ENCODE results near the gene TVP23C. TPM values are rescaled to one million over a fixed set of nuclear protein-coding genes. Genes with fewer than 3 reads are reported as not detected.
"Not testable (repeated sequence)": the region's sequence is repeated elsewhere in the genome, so short reads cannot be mapped to it uniquely, and the experiment has no call there.

The TVP23C gene
- total RNA-seq, 1 experiment from 2014 or later: 45.5 TPM

GRCh38 chr17:15557334-15557832 lies 5.9 kb downstream of the TVP23C start:
- H3F3A ChIP-seq (ENCODE audit: insufficient read depth, low read depth); H3K36me3 ChIP-seq (ENCODE audit: low read depth); H3K4me1 ChIP-seq (replicated peaks; ENCODE audit: insufficient read depth); H3K4me3 ChIP-seq; H3K9me3 ChIP-seq (ENCODE audit: insufficient read depth, low read depth); H3K27me3 ChIP-seq (ENCODE audit: insufficient read depth, low read depth); H3K4me2 ChIP-seq; H2AFZ ChIP-seq; POLR2A ChIA-PET (ENCODE audit: unreplicated experiment); H3K27ac ChIP-seq; intact Hi-C loops (cut with micrococcal nuclease; ENCODE audit: unreplicated experiment); H4K20me1 ChIP-seq (ENCODE audit: insufficient read depth); BruUV-seq (replicated peaks); DNase-seq; H3K9me2 ChIP-seq (ENCODE audit: insufficient read depth); CTCF ChIA-PET; H3K79me2 ChIP-seq (ENCODE audit: low read depth): not testable (repeated sequence)

- H3F3A ChIP-seq (ENCODE audit: insufficient read depth, low read depth); H3K9me3 ChIP-seq (ENCODE audit: insufficient read depth, low read depth); CTCF ChIA-PET; intact Hi-C loops (cut with micrococcal nuclease; ENCODE audit: unreplicated experiment); H3K36me3 ChIP-seq (ENCODE audit: low read depth); H3K79me2 ChIP-seq (ENCODE audit: low read depth); H4K20me1 ChIP-seq (ENCODE audit: insufficient read depth); H3K9me2 ChIP-seq (ENCODE audit: insufficient read depth); H3K4me1 ChIP-seq (replicated peaks; ENCODE audit: insufficient read depth); H3K27ac ChIP-seq; H3K4me2 ChIP-seq; H3K4me3 ChIP-seq; H3K27me3 ChIP-seq (ENCODE audit: insufficient read depth, low read depth); POLR2A ChIA-PET (ENCODE audit: unreplicated experiment); DNase-seq; BruUV-seq (replicated peaks); H2AFZ ChIP-seq: not testable (repeated sequence)
Measured at GRCh38 chr17:15552932-15553331, 10.4 kb downstream of the TVP23C start.

GRCh38 chr17:15549552-15549951 lies 13.7 kb downstream of the TVP23C start:
- intact Hi-C loops (cut with micrococcal nuclease; ENCODE audit: unreplicated experiment); BruUV-seq (replicated peaks): not testable (repeated sequence)
- CTCF ChIA-PET: interaction anchor here (0.7 kb wide), 2 partner anchors 136 to 530 kb away, joined by 3 to 7 read pairs; no protein-coding TSS in a partner anchor

GRCh38 chr17:15546604-15547003 lies 16.7 kb downstream of the TVP23C start:
- H3K27ac ChIP-seq; H3K9me2 ChIP-seq (ENCODE audit: insufficient read depth); H3K36me3 ChIP-seq (ENCODE audit: low read depth); H3K4me3 ChIP-seq; CTCF ChIA-PET; H3K27me3 ChIP-seq (ENCODE audit: insufficient read depth, low read depth); H4K20me1 ChIP-seq (ENCODE audit: insufficient read depth); H3K79me2 ChIP-seq (ENCODE audit: low read depth); H2AFZ ChIP-seq; DNase-seq; H3K4me1 ChIP-seq (replicated peaks; ENCODE audit: insufficient read depth); H3F3A ChIP-seq (ENCODE audit: insufficient read depth, low read depth); intact Hi-C loops (cut with micrococcal nuclease; ENCODE audit: unreplicated experiment); H3K4me2 ChIP-seq; POLR2A ChIA-PET (ENCODE audit: unreplicated experiment); H3K9me3 ChIP-seq (ENCODE audit: insufficient read depth, low read depth): not testable (repeated sequence)
- BruUV-seq (replicated peaks): TSS peak; percentile 15

More at GRCh38 chr17:15549552-15549951, 13.7 kb downstream of the TVP23C start:
- H3K9me3 ChIP-seq (ENCODE audit: insufficient read depth, low read depth); H3K27ac ChIP-seq; H3K4me1 ChIP-seq (replicated peaks; ENCODE audit: insufficient read depth); H3K27me3 ChIP-seq (ENCODE audit: insufficient read depth, low read depth); H3F3A ChIP-seq (ENCODE audit: insufficient read depth, low read depth); H3K9me2 ChIP-seq (ENCODE audit: insufficient read depth); H4K20me1 ChIP-seq (ENCODE audit: insufficient read depth); H3K79me2 ChIP-seq (ENCODE audit: low read depth); H2AFZ ChIP-seq; POLR2A ChIA-PET (ENCODE audit: unreplicated experiment); H3K4me3 ChIP-seq; DNase-seq; H3K36me3 ChIP-seq (ENCODE audit: low read depth); H3K4me2 ChIP-seq: not testable (repeated sequence)

GRCh38 chr17:15540371-15541219 lies 22.7 kb downstream of the TVP23C start:
- DNase-seq; H3K9me2 ChIP-seq (ENCODE audit: insufficient read depth); H3K4me2 ChIP-seq; H3K4me3 ChIP-seq; H3K27ac ChIP-seq; POLR2A ChIA-PET (ENCODE audit: unreplicated experiment); H3K9me3 ChIP-seq (ENCODE audit: insufficient read depth, low read depth); H3K36me3 ChIP-seq (ENCODE audit: low read depth); intact Hi-C loops (cut with micrococcal nuclease; ENCODE audit: unreplicated experiment); CTCF ChIA-PET; H3K4me1 ChIP-seq (replicated peaks; ENCODE audit: insufficient read depth); H3F3A ChIP-seq (ENCODE audit: insufficient read depth, low read depth); H4K20me1 ChIP-seq (ENCODE audit: insufficient read depth); BruUV-seq (replicated peaks); H3K27me3 ChIP-seq (ENCODE audit: insufficient read depth, low read depth); H2AFZ ChIP-seq; H3K79me2 ChIP-seq (ENCODE audit: low read depth): not testable (repeated sequence)

GRCh38 chr17:15533122-15533521 lies 30.2 kb downstream of the TVP23C start:
- H2AFZ ChIP-seq; H3F3A ChIP-seq (ENCODE audit: insufficient read depth, low read depth); H3K36me3 ChIP-seq (ENCODE audit: low read depth); H3K27me3 ChIP-seq (ENCODE audit: insufficient read depth, low read depth); BruUV-seq (replicated peaks); DNase-seq; H3K79me2 ChIP-seq (ENCODE audit: low read depth); H3K9me3 ChIP-seq (ENCODE audit: insufficient read depth, low read depth); CTCF ChIA-PET; H3K4me3 ChIP-seq; intact Hi-C loops (cut with micrococcal nuclease; ENCODE audit: unreplicated experiment); H3K4me2 ChIP-seq; H3K9me2 ChIP-seq (ENCODE audit: insufficient read depth); H3K4me1 ChIP-seq (replicated peaks; ENCODE audit: insufficient read depth); POLR2A ChIA-PET (ENCODE audit: unreplicated experiment); H4K20me1 ChIP-seq (ENCODE audit: insufficient read depth); H3K27ac ChIP-seq: not testable (repeated sequence)

All from PC-9 (cell line).